Measurements from ENCODE around the gene ZNF211.

DNA sequence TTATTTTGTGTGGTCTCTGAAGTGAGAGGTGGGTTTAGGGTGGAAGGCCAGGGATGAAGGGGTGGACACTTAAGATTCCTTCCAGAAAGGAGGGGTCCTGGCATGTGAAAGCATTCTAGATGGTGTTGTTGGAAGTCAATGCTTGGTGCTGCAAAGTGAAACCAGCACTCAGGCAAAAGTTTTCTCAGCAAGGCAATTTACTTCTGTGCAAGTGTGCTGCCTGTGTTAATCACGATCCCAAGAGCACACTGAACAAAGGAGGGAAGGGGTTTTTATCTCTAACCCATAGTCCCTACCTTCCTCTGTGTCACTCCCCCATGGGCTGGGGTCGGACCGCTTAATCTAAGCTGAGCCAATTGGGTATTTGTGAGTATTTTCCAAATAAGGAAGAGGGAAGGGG lies 17.6 kb upstream of the ZNF211 start:
- no peak for TF ChIP-seq ESRRG (CRISPR knock-in tag; IDR thresholded peaks at IDR 0.05)
- TF ChIP-seq, protein P1, sequence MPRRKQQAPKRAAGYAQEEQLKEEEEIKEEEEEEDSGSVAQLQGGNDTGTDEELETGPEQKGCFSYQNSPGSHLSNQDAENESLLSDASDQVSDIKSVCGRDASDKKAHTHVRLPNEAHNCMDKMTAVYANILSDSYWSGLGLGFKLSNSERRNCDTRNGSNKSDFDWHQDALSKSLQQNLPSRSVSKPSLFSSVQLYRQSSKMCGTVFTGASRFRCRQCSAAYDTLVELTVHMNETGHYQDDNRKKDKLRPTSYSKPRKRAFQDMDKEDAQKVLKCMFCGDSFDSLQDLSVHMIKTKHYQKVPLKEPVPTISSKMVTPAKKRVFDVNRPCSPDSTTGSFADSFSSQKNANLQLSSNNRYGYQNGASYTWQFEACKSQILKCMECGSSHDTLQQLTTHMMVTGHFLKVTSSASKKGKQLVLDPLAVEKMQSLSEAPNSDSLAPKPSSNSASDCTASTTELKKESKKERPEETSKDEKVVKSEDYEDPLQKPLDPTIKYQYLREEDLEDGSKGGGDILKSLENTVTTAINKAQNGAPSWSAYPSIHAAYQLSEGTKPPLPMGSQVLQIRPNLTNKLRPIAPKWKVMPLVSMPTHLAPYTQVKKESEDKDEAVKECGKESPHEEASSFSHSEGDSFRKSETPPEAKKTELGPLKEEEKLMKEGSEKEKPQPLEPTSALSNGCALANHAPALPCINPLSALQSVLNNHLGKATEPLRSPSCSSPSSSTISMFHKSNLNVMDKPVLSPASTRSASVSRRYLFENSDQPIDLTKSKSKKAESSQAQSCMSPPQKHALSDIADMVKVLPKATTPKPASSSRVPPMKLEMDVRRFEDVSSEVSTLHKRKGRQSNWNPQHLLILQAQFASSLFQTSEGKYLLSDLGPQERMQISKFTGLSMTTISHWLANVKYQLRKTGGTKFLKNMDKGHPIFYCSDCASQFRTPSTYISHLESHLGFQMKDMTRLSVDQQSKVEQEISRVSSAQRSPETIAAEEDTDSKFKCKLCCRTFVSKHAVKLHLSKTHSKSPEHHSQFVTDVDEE (CRISPR knock-in tag; IDR thresholded peaks at IDR 0.05) = no peak
- TF ChIP-seq ZNF8 (CRISPR knock-in tag; IDR thresholded peaks at IDR 0.05) = no peak
- TF ChIP-seq RARB (CRISPR knock-in tag; IDR thresholded peaks at IDR 0.05) = no peak
- TF ChIP-seq SNAI2 (CRISPR knock-in tag; IDR thresholded peaks at IDR 0.05) = no peak
- TF ChIP-seq, protein P2, sequence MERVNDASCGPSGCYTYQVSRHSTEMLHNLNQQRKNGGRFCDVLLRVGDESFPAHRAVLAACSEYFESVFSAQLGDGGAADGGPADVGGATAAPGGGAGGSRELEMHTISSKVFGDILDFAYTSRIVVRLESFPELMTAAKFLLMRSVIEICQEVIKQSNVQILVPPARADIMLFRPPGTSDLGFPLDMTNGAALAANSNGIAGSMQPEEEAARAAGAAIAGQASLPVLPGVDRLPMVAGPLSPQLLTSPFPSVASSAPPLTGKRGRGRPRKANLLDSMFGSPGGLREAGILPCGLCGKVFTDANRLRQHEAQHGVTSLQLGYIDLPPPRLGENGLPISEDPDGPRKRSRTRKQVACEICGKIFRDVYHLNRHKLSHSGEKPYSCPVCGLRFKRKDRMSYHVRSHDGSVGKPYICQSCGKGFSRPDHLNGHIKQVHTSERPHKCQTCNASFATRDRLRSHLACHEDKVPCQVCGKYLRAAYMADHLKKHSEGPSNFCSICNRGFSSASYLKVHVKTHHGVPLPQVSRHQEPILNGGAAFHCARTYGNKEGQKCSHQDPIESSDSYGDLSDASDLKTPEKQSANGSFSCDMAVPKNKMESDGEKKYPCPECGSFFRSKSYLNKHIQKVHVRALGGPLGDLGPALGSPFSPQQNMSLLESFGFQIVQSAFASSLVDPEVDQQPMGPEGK (CRISPR knock-in tag; IDR thresholded peaks at IDR 0.05; ENCODE audit: borderline replicate concordance) = no peak
- TF ChIP-seq ZFP30 (CRISPR knock-in tag; IDR thresholded peaks at IDR 0.05) = no peak
- no peak for TF ChIP-seq ZNF70 (CRISPR knock-in tag; IDR thresholded peaks at IDR 0.05)
